K562 (cell line): ENCODE data around the gene HHATL. TPM values are rescaled to one million over a fixed set of nuclear protein-coding genes. Genes with fewer than 3 reads are reported as not detected.

Experiments
- AFF1 ChIP-seq, 2 experiments: fragments of 450-650 bp; IDR thresholded peaks; 2 replicates each; pipeline ENCODE4 v1.6.1; 2018; ENCODE audit warnings: mild to moderate bottlenecking in 2 of 2, low read depth in 1 of 2; ENCODE audit not compliant: partially characterized antibody in 2 of 2
- CCNT2 ChIP-seq: IDR thresholded peaks from 2 replicates; pipeline ENCODE4 v1.6.1; 2011; ENCODE audit warnings: borderline replicate concordance, low read depth, mild to moderate bottlenecking, moderate library complexity, mixed read lengths, low read length; ENCODE audit not compliant: insufficient read length; ENCODE audit errors: extremely low read depth
- ETS1 ChIP-seq: conservative IDR thresholded peaks from 2 replicates; pipeline ENCODE4 v1.6.1; 2011; ENCODE audit warnings: low read depth, mild to moderate bottlenecking, low read length; ENCODE audit not compliant: control insufficient read depth
- ILF3 ChIP-seq: fragments of 450-650 bp; IDR thresholded peaks from 2 replicates; pipeline ENCODE4 v1.6.1; 2018; ENCODE audit warnings: antibody characterized with exemption, mild to moderate bottlenecking, moderate library complexity, borderline replicate concordance
- LEF1 ChIP-seq: fragments of 450-650 bp; IDR thresholded peaks from 2 replicates; pipeline ENCODE4 v1.6.1; 2016; ENCODE audit warnings: mild to moderate bottlenecking
- MYBL2 ChIP-seq, 2 experiments: fragments of 450-650 bp in 1 of 2; sonication (generic) in 1 of 2; formaldehyde crosslinking in 1 of 2; IDR thresholded peaks; 2 replicates each; pipeline versions ENCODE4 v1.6.1 to v1.8.1; 2017 to 2022; ENCODE audit warnings: borderline replicate concordance in 1 of 2, inconsistent platforms in 1 of 2, low read depth in 1 of 2, mild to moderate bottlenecking in 1 of 2, missing genetic modification reagents in 1 of 2, moderate library complexity in 1 of 2
- NCOA4 ChIP-seq: fragments of 450-650 bp; IDR thresholded peaks from 2 replicates; pipeline ENCODE4 v1.6.1; 2018; ENCODE audit warnings: mild to moderate bottlenecking; ENCODE audit not compliant: partially characterized antibody
- NR4A1 ChIP-seq, 2 experiments: fragments of 250-450 bp in 1 of 2; fragments of 450-650 bp in 1 of 2; sonication (Bioruptor Pico) in 1 of 2; IDR thresholded peaks; 2 replicates each; pipeline versions ENCODE4 v1.4.0 to v1.6.1; 2016 to 2020; ENCODE audit warnings: mild to moderate bottlenecking in 2 of 2, missing compliant biosample characterization in 1 of 2, missing genetic modification characterization in 1 of 2, moderate library complexity in 1 of 2
- POLR2A ChIP-seq: fragments of 450-650 bp; conservative IDR thresholded peaks from 2 replicates; pipeline ENCODE4 v1.6.1; 2016
- RBM34 ChIP-seq: fragments of 200-400 bp; formaldehyde crosslinking; IDR thresholded peaks from 2 replicates; pipeline ENCODE4 v1.6.1; 2018; ENCODE audit warnings: low read length, borderline replicate concordance; ENCODE audit not compliant: insufficient read depth
- SMC3 ChIP-seq: conservative IDR thresholded peaks from 2 replicates; pipeline ENCODE4 v1.6.1; 2011; ENCODE audit warnings: low read depth, low read length, improper control_type of control experiment; ENCODE audit not compliant: insufficient read depth
- USF1 ChIP-seq: sonication (generic); formaldehyde crosslinking; IDR thresholded peaks from 2 replicates; pipeline ENCODE4 v1.9.0; 2022; ENCODE audit warnings: mild to moderate bottlenecking, missing genetic modification reagents
- ZBTB49 ChIP-seq: sonication (generic); formaldehyde crosslinking; IDR thresholded peaks from 2 replicates; pipeline ENCODE4 v1.8.0; 2022; ENCODE audit warnings: missing genetic modification reagents, mild to moderate bottlenecking, borderline replicate concordance
- ZC3H4 ChIP-seq: sonication (generic); formaldehyde crosslinking; IDR thresholded peaks from 2 replicates; pipeline ENCODE4 v1.9.0; 2021; ENCODE audit warnings: missing genetic modification reagents, borderline replicate concordance
- ZNF184 ChIP-seq: sonication (generic); formaldehyde crosslinking; IDR thresholded peaks from 2 replicates; pipeline ENCODE4 v1.5.0; 2020; ENCODE audit warnings: missing genetic modification reagents
- ZNF232 ChIP-seq: sonication (generic); formaldehyde crosslinking; IDR thresholded peaks from 2 replicates; pipeline ENCODE4 v1.8.0; 2022; ENCODE audit warnings: mild to moderate bottlenecking, missing genetic modification reagents
- polyA plus RNA-seq, 8 experiments: library from polyadenylated mRNA; depleted of rRNA in 4 of 8; stranded (reverse) in 5 of 8; unstranded in 3 of 8; fragments of >200 nt; fragmentation: Nextera tagmentation in 2 of 8; fragmentation: Illumina TruSeq in 1 of 8; extraction: Ambion mirVana in 2 of 8; extraction: Trizol in 1 of 8; gene quantifications; 2 replicates each; pipeline versions ENCODE4 v1.2.1 to v1.2.3, GENCODE V29; 2011 to 2014; ENCODE audit warnings: inconsistent platforms in 1 of 8, missing spikeins in 1 of 8
- total RNA-seq, 7 experiments: library from RNA; depleted of rRNA in 6 of 7; stranded (reverse); fragments of >200 nt in 6 of 7; fragmentation: Illumina TruSeq in 2 of 7; extraction: Trizol in 2 of 7; gene quantifications; 2 replicates each; pipeline versions ENCODE4 v1.2.1 to v1.2.3, GENCODE V29; 2011 to 2021; ENCODE audit warnings: low replicate concordance in 1 of 7

The HHATL gene
- total and polyA plus RNA-seq, 9 of the 15 experiments (the other 6 are each of a cell fraction or from before 2014, with no cell fraction given) = not detected

- TF ChIP-seq ZNF232 (CRISPR knock-in tag) = no peak
- TF ChIP-seq POLR2A = no peak
- TF ChIP-seq MYBL2 (IDR thresholded peaks at IDR 0.05; ENCODE audit: low read depth) = no peak
- TF ChIP-seq MYBL2 (CRISPR knock-in tag; IDR thresholded peaks at IDR 0.05; ENCODE audit: borderline replicate concordance) = no peak
- TF ChIP-seq NCOA4 = no peak
- TF ChIP-seq ZBTB49 = no peak
- no peak for TF ChIP-seq ETS1
- no peak for TF ChIP-seq CCNT2
- 0 out of 2 replicates have a peak, but pooled peaks have one; percentile 18 for TF ChIP-seq LEF1
- TF ChIP-seq ILF3 = no peak
- no peak for TF ChIP-seq ZNF184 (CRISPR knock-in tag)
- no peak for TF ChIP-seq AFF1 (IDR thresholded peaks at IDR 0.05; ENCODE audit: low read depth in 1 of 2, partially characterized antibody in 2 of 2)
- no peak for TF ChIP-seq RBM34
- no peak for TF ChIP-seq NR4A1 (CRISPR knock-in tag; IDR thresholded peaks at IDR 0.05)
- no peak for TF ChIP-seq NR4A1 (tag; IDR thresholded peaks at IDR 0.05)
- TF ChIP-seq SMC3 = no peak
- no peak for TF ChIP-seq USF1 (CRISPR knock-in tag)
- TF ChIP-seq ZC3H4 (CRISPR knock-in tag) = no peak
Measured at GRCh38 chr3:42683875-42684598, 18.6 kb downstream of the HHATL start (continued).
